GM19467 (cell line): ENCODE data around the gene HNF1A.

ENCODE experiments used
- ATAC-seq: cut with Tn5 transposase; IDR thresholded peaks from one replicate; pipeline ENCODE4 v1.9.1; 2021; ENCODE audit warnings: mild to moderate bottlenecking, moderate library complexity; ENCODE audit not compliant: unreplicated experiment

The HNF1A gene

DNA sequence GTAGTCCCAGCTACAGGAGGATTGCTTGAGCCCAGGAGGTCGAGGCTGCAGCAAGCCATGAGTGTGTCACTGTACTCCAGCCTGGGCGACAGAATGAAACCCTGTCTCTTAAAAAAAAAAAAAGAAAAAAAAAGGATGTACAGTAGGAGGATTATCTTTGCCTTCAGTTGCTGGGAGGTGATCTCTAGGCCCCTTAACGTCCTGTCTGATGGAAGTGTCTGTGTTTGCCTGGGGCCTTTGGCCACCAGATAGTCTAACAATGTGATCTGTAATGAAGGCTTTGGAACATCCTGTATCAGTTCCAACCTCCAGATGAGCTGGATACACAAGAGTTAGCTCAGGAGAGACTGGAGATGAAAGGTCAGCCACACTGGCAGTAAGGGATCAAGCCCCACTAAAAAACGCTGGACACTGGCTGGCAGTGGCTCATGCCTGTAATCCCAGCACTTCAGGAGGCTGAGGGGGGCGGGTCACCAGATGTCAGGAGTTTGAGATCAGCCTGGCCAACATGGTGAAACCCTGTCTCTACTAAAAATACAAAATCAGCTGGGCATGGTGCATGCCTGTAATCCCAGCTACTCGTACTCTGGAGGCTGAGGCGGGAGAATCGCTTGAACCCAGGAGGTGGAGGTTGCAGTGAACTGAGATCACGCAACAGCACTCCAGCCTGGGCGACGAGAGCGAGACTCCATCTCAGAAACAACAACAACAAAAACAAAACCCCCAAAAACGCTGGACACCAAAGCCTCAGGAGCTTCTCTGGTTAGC, 19.0 kb upstream of the HNF1A start:
- ATAC-seq: no peak

DNA sequence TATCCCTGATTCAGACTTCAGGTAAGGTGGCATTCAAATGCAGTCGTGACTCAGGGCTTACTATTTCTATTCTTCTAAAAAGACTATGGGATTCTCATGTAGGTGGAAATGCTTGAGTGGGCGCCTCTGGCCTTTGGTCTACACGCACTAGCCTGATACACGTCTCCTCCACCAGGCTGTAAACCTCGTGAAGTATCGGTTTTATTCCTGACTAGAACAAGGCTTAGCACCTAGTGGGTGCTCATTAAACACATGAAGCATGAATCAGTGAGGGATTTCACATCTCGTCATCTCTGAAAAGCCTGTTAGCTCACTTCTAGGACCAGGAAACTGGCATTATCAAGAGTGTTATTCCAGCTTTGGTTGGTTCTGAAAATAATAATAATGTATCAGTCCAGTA, 17.7 kb upstream of the HNF1A start:
- ATAC-seq: no peak

DNA sequence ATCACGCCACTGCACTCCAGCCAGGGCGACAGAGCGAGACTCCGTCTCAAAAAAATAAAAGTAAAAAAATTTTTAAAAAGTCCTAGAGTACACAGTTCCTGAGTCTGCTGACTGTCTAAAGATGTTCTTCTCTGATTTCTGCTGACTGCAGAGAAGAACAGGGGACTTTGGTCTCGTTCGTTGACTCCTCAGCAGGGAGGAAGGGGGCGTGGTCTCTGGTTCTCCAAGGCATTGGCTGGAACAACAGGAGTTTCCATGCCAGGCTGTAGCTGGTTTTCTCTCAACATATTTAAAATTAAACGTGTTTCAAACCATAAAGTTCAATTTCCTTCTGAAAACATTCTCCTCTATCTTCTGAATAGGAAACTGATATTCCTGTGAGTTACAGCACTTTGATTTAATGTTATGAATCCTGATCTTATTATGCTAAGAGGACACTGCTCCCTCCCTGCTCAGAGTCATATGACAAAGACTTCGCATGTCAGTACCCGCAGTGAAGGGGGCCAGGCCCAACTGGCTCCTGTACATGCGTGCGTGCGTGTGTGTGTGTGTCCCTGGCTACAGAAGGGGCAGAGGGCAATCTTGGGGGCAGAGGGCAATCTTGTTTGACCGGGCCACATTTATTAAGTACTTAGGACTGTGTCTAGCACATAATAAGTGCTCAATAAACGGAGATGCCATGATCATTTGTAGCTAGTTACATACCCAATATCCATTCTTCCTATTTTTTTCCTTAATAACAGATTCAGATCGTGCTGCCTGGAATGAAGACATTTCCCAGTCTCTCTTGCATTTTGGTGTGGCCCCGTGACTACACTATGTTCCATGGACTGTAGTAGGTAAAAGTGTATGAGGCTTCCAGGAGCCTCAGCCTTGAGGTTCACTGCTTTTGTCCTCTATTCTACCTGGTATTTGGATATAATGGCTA, 16.5 kb upstream of the HNF1A start:
- ATAC-seq: no peak

DNA sequence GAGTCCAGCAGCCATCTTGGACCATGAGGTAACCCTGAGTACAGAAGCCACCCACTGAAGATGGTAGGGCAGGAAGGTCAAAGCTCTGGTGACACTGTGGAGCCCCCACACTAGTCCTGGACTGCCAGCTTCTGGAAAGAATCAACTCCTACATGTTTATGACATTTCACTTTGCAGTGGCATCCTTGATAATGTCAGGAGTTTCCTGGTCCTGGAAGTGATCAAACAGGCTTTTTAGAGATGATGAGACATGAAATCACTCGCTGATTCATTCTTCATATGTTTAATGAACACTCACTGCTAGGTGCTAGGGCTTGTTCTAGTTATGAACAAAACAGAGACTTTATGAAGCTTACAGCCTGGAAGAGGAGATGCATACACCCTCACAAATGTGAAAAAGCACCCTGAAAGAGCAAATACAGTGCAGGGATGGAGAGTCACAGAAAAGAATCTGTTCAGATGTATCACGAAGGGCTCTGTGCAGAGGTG, 15.8 kb upstream of the HNF1A start:
- ATAC-seq: no peak

DNA sequence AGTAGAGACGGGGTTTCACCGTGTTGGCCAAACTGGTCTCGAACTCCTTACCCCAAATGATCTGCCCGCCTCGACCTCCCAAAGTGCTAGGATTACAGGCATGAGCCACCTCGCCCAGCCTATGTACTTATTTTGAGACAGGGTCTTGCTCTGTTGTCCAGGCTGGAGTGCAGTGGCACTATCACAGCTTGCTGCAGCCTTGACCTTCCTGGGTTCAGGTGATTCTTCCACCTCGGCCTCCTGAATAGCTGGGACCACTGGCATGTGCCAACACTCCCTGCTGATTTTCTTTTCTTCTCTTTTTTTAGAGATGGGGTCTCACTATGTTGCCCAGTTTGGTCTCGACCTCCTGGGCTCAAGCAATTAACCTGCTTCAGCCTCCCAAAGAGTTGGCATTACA, 14.0 kb upstream of the HNF1A start:
- no peak for ATAC-seq

DNA sequence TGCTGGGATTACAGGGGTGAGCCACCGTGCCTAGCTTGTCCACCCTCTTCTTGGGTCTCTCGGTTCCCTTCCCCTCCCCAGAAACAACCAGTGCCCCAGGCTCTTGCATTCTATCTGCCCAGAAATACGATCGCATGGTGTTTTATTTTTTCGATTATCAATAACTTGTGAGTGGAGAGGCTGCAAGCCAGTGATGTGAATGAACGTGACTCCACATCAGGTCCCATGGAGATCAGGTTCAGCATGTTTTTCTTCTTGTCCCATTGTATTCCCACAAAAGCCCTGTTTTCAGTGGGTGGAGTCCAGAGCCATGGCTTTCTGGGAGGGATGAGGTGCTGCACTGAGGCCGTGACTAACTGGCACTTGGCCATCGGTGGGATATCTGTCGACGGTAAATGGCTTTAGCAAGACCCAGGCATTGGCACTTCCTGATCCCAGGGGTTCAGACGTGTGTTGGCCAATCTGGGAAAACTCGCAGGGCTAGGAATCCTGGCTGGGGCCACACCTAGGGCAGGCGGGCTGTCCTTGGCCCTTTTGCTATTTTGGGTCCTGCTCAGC, 12.7 kb upstream of the HNF1A start:
- no peak for ATAC-seq

DNA sequence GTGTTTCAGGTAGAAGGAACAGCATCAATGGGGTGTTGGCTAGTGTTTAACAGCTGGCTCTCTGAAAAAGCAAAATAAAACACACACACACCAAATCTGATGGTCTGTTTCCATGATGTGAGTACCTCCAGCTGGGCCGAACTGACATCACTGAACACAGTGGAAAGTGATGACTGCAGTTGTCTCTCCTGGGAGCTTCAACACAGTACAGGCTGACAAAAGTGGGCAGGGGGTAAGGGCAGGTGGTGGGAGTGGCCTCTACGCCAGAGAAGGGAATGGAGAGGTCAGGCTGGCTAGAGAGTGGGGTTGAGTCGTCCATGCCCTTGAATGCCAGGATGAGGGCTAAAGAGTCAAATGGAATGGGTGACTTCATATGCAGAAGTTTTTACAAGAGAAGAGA, 8.0 kb upstream of the HNF1A start:
- no peak for ATAC-seq

DNA sequence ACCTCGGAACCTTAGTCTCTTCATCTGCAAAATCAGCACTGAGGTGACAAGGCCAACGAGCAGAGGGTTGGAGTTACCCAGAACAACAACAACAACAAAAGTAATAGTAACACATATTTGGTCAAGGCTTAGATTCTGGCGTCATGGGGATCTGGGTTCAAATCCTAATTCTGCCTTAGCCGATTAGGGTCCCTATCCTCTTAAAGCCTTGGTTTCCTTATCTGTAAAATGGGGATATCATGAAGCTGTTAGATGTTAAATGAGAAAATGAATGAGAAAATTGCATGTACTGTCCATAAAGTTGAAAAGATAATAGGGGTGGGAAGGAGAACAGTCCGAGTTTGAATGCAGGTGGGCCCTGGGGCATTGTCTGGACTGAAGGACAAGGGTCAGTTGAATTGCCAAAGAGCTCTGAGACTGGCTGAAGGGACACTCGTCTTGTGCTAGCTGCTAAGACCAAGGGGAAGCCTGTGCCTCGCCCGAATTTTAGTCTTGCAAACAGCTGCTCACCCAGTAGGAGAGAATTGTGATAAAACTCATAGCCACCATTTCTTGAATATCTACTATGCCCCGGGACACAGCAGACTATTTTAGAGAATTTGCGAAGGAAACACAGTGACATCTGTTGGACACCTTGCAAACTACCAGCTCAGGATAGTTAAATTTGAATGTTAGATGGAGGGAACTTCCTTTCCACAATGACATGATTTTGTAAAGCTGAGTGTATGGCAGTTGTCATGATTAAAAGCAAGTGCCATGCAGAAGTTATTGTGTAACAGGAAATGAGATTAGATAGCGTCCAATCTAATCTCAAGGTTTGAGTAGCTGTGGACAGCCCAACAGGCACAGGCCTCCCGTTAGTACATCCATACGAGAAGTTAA, 6.8 kb upstream of the HNF1A start:
- no peak for ATAC-seq

DNA sequence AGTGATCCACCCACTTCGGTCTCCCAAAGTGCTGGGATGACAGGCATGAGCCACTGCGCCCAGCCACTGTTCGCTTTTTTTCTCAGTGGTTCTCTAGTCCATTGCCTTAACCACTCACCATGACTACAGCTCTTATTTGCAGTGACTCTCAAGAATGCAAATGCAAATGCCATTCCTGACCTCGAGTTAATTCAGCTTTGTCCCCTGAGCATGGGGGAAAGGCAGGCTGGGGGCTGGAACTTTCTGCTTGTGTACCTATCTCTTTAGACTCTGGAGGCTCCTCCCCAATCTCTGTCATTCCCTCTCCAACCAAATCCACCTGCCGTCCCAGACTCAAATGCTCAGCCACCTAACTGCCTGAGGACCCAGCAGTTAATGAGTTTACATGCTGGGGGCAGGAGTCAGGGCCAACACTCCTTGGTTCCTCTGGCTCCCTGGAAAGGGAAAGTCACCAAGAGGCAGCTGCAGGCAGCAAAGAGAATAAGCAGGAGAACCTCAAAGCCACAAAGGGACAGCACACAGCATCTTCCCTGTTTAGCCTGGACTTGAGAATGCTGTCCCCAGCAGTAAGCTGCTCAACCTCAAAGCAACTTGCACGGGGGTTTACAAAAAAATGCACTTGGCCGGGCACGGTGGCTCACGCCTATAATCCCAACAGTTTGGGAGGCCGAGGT, 5.3 kb upstream of the HNF1A start:
- no peak for ATAC-seq

DNA sequence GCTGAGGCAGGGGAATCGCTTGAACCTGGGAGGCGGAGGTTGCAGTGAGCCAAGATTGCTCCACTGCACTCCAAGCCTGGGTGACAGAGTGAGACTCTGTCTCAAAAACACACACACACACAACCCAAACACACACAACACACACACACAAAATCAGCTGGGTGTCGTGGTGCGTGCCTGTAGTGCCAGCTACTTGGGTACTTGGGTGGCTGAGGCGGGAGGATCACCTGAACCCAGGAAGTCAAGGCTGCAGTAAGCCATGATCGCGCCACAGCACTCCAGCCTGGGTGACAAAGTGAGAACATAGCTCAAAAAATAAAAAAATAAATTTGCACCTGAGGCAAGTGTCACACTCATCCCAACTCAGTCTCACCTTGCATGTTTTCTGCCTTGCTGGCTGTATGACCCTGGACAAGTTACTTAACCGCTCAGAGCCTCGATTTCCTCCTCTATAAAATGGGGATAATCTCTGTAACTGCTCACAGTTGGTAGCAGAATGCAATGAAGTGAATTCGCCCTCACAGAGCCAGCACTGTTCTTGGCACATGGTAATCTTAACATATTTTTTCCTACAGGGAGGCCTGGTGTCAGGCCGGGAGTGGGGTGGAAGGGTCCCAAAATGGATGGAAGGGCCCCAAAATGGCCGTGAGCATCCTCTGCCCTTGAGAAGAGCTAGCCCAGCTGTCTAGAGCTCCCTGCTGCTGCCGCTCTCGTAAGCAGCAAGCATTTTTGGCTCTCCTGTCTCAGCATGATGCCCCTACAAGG, 630 bp upstream of the HNF1A start:
- no peak for ATAC-seq

DNA sequence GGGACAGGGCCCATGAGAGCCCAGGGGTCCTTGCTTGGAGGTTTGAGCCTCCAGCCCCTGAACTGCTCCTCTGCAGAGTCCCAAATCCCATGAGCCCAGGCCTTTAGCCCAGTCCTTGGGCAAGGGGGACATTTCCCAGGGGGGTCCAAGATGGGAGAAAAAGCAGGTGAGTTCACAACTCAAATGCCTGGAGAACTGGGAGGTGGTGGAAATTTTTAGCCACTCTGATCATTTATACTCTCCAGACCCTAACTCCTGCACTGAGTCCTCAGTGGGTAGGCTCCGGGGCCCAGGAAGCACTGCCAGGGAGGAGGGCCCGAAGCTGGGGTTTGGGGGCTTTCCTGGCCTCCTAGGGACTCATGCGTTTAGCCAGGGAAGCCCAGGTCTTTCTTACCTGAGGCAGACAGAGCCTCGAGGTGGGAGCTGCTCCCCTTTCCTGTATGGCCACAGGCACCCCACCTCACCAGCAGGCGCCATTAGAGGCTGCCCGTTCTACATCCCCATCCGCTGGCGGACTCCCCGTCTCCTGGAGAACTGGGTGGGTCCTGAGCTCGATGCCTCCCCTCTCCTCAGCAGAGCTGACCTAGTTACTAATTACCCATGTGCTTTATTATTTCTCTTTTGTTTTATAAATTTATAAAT, 998 bp downstream of the HNF1A start:
- ATAC-seq: no peak

DNA sequence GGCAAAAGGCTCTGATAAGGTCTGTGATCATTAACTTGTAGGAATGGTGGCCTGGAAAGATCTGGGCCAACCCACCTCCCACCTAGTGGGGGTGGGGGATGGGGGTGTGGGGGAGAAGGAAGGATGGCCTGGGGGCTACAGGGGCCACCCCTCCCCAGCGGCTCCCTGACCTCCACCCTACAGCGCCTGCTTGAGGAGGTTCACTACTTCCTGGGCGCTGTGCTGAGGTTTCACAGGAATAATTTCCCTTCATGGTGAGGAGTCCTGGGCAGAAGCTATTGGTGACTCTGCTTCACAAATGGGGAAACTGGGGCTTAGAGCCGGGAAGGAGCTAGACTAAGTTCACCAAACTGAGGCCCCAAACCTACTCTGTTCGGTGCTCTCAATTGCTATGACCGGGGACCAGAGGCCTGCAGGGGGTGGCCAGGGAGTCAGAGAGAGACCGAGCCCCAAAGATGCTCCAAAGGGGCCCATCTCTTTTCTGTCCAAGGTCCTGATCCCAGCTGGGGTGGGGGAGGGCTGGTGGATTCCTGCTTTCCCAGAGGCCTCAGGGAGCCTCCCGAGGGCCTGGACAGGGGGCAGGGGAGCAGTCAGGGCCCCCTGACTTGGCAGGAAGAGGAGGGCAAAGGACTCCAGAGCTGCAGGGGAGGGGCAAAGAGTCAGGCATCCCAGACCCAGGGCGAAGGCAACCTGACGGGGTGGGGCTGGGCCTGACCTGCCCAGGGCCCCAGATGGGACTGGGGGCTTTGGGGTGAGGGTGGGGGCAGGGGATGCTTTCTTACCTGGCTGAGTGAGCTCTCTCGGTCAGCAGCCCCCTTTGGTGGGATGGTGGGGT, 1.7 kb downstream of the HNF1A start:
- no peak for ATAC-seq

DNA sequence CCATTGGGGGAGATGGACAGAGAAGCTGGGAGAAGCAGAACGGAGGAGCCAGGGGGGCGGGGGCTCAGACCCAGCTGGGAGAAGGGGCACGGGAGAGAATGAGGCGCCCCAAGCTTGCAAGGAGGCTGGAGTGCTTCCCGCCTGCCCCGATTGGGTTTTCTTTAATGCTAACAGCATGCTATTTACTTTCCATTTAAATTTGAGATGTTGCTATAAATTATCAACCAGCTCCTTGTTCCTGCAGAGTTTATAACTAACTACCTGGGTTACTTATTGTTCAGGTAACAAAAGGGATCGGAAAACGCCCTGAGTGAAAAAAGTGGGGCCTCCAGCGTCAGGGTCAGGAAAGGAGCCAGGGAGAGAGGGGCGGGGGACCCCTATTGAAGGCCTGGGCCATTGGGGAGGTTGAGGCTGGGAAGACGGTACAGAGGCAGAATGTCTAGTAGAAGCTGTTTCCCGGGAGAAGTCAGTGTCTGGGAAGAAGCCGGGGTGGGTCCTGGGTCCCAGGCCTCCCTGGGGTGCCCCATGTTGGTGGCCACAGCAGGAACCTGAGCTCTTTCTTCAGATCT, 2.5 kb downstream of the HNF1A start:
- ATAC-seq: no peak

DNA sequence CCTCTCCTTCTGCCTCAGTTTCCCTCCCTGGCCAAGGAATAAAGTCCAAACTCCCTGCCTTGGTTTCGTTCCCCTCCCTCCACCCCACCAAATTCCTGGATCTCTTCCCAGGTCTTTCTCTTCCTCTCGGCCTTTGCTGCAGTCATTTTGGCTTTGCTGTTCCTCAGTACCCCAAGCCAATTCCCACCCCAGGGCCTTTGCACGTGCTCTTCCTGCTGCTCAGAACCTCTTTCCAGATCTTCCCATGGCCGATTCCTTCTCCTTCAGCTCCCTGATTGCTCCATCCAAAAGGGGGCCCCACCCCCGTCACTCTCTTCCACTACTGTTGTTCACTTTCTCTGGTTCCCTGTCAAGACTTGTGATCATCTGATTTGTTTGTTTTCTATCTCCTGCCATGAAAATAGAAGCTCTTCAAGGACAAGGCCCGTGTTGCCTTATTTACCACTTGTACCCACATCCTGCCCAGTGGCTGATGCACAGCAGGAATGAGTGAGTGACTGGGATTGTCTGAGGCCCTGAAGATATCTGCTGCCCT, 3.1 kb downstream of the HNF1A start:
- ATAC-seq: no peak

DNA sequence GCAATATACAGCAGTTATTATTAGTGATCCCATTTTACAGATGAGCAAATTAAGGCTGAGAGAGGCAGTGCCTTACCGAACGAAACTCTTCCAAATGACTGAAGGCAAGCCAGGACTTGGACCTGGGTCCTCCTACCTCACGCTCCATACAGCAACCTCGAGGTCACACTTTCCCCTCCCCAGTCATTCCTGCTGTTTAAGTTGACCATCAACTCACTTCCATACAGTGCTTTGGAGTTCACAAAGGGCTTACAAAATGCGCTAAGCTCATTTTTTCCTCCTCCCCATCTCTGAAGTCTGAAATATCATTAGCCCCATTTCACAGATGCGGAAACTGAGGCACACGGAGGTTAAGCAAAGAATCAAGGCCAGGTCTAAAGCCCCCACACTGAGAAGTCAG, 4.3 kb downstream of the HNF1A start:
- no peak for ATAC-seq

DNA sequence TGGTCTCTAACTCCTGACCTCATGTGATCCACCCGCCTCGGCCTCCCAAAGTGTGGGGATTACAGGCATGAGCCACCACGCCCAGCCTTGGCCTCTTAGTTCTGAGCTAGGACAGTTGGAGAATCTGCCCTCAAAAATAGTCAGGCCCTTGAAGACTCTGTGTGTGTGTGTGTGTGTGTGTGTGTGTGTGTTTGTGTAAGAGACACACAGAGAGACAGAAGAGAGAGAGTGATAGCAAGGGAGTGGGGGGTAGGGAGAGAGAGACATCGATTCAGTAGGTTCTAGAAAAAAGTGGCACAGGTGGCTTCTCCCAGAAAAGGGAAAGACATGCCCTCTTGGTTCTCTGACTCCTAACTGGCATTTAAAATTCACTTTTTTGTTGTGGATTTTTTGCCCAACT, 5.4 kb downstream of the HNF1A start:
- no peak for ATAC-seq

DNA sequence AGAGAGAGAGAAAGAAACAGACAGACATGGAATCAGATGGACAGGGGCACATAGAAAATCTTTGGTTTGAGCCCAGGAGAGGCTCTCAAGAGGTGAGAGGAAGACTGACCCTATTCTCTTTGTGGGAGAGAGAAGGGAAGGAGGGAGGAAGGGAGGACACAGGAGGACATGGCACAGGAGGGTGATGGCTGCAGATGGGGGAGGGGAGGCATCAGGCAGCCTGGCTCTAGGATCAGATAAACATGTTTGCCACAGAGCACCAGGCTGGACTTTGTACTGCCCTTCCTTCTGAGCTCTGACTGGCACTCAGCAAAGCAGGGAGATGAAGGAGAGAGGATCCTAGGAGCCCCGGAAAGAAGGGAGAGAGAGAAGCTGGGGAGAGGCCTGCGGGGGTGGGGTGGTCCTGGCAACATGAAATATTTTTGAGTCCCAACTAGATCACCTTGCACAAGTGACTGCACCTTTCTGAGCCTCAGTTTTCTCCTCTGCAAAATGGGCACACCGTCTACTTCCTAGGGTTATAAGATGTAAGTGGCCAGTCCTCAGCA, 6.1 kb downstream of the HNF1A start:
- no peak for ATAC-seq
